Measurements from ENCODE around the gene MMEL1. TPM values are rescaled to one million over a fixed set of nuclear protein-coding genes. Genes with fewer than 3 reads are reported as not detected.

Gene MMEL1
- total RNA-seq, 1 experiment from 2014 or later = 4.9 TPM

- H3K4me3 ChIP-seq = no peak overlapping the region
- H3F3A ChIP-seq (ENCODE audit: insufficient read depth, low read depth) = no peaks in the 10 kb centered on the region
- H4K20me1 ChIP-seq (ENCODE audit: insufficient read depth) = no peaks in the 10 kb centered on the region
- no peak overlapping the region for H2AFZ ChIP-seq
- H3K9me2 ChIP-seq (ENCODE audit: insufficient read depth) = no peaks in the 10 kb centered on the region
- H3K4me1 ChIP-seq (replicated peaks; ENCODE audit: insufficient read depth) = no peaks in the 10 kb centered on the region
- DNase-seq = no peak
- H3K27ac ChIP-seq = no peak overlapping the region
- POLR2A ChIA-PET (ENCODE audit: unreplicated experiment) = no interaction called here
- TF ChIP-seq EZH2 (IDR thresholded peaks at IDR 0.05; ENCODE audit: low read depth) (no peak), CTCF (conservative IDR thresholded peaks at IDR 0.05) (no peak)
- CTCF ChIA-PET = no interaction called here
- peaks cover 94% of the 10 kb centered on the region for H3K27me3 ChIP-seq (ENCODE audit: insufficient read depth, low read depth)
- intact Hi-C loops (cut with micrococcal nuclease; ENCODE audit: unreplicated experiment) = no loop called here
- no TSS peak for BruUV-seq (replicated peaks)
- H3K36me3 ChIP-seq (ENCODE audit: low read depth) = no peaks in the 10 kb centered on the region
- no peaks in the 10 kb centered on the region; the same call in 1 of the 2 replicates for H3K9me3 ChIP-seq (ENCODE audit: insufficient read depth, low read depth)
- no peaks in the 10 kb centered on the region for H3K79me2 ChIP-seq (ENCODE audit: low read depth)
- no peak overlapping the region for H3K4me2 ChIP-seq
These were observed 14.8 kb downstream of the MMEL1 start for GRCh38 chr1:2617971-2618470.

- Histone ChIP-seq H3K4me2 (no peak overlapping the region), H4K20me1 (ENCODE audit: insufficient read depth) (no peaks in the 10 kb centered on the region), H3K9me2 (ENCODE audit: insufficient read depth) (no peaks in the 10 kb centered on the region), H3K9me3 (ENCODE audit: insufficient read depth, low read depth) (no peaks in the 10 kb centered on the region; the same call in 1 of the 2 replicates), H3K4me1 (replicated peaks; ENCODE audit: insufficient read depth) (no peaks in the 10 kb centered on the region), H3K27me3 (ENCODE audit: insufficient read depth, low read depth) (peaks cover 88% of the 10 kb centered on the region), H3F3A (ENCODE audit: insufficient read depth, low read depth) (peaks cover 4% of the 10 kb centered on the region; the same call in 1 of the 2 replicates), H3K27ac (no peak overlapping the region), H3K36me3 (ENCODE audit: low read depth) (no peaks in the 10 kb centered on the region), H3K4me3 (no peak overlapping the region), H3K79me2 (ENCODE audit: low read depth) (no peaks in the 10 kb centered on the region), H2AFZ (no peak overlapping the region)
- no TSS peak for BruUV-seq (replicated peaks)
- ChIA-PET CTCF (no interaction called here), POLR2A (ENCODE audit: unreplicated experiment) (interaction anchor here (0.6 kb wide), 1 partner anchor 29 kb away, joined by 3 read pairs; no protein-coding TSS in a partner anchor)
- TF ChIP-seq EZH2 (IDR thresholded peaks at IDR 0.05; ENCODE audit: low read depth) = no peak
- TF ChIP-seq CTCF (conservative IDR thresholded peaks at IDR 0.05) = no peak
- intact Hi-C loops (cut with micrococcal nuclease; ENCODE audit: unreplicated experiment) = no loop called here
- no peak for DNase-seq
These were observed 18.7 kb downstream of the MMEL1 start for GRCh38 chr1:2614145-2614544.

- no TSS peak for BruUV-seq (replicated peaks)
- no peaks in the 10 kb centered on the region for H3K79me2 ChIP-seq (ENCODE audit: low read depth)
- H4K20me1 ChIP-seq (ENCODE audit: insufficient read depth) = no peaks in the 10 kb centered on the region
- H3K36me3 ChIP-seq (ENCODE audit: low read depth) = no peaks in the 10 kb centered on the region
- POLR2A ChIA-PET (ENCODE audit: unreplicated experiment) = no interaction called here
- peaks cover 74% of the 10 kb centered on the region for H3K27me3 ChIP-seq (ENCODE audit: insufficient read depth, low read depth)
- no peak overlapping the region for H2AFZ ChIP-seq
- TF ChIP-seq EZH2 (IDR thresholded peaks at IDR 0.05; ENCODE audit: low read depth) = no peak
- no peaks in the 10 kb centered on the region for H3K9me2 ChIP-seq (ENCODE audit: insufficient read depth)
- no peak overlapping the region for H3K4me2 ChIP-seq
- H3K27ac ChIP-seq = no peak overlapping the region
- no peak overlapping the region for H3K4me3 ChIP-seq
- peaks cover 9% of the 10 kb centered on the region; the same call in 1 of the 2 replicates for H3F3A ChIP-seq (ENCODE audit: insufficient read depth, low read depth)
- H3K4me1 ChIP-seq (replicated peaks; ENCODE audit: insufficient read depth) = no peaks in the 10 kb centered on the region
- no peaks in the 10 kb centered on the region; the same call in 1 of the 2 replicates for H3K9me3 ChIP-seq (ENCODE audit: insufficient read depth, low read depth)
- no peak for DNase-seq
- intact Hi-C loops (cut with micrococcal nuclease; ENCODE audit: unreplicated experiment) = no loop called here
- CTCF ChIA-PET = no interaction called here
These were observed 20.0 kb downstream of the MMEL1 start for GRCh38 chr1:2612591-2613365.

Measured in PC-9 (cell line).